K562 (cell line): Measurements from ENCODE around the gene FBXO21. TPM values are rescaled to one million over a fixed set of nuclear protein-coding genes. Genes with fewer than 3 reads are reported as not detected.

Experiments used
- BACH1 ChIP-seq: fragments of 200-800 bp; sonication (Bioruptor generic); IDR thresholded peaks from 2 replicates; pipeline ENCODE4 v1.6.1; 2016; ENCODE audit warnings: missing genetic modification characterization, missing compliant biosample characterization
- BRD4 ChIP-seq: fragments of 200-600 bp; sonication (generic); IDR thresholded peaks from 2 replicates; pipeline ENCODE4 v1.6.1; 2017; ENCODE audit warnings: inconsistent platforms
- CCNT2 ChIP-seq: IDR thresholded peaks from 2 replicates; pipeline ENCODE4 v1.6.1; 2011; ENCODE audit warnings: borderline replicate concordance, low read depth, mild to moderate bottlenecking, moderate library complexity, mixed read lengths, low read length; ENCODE audit not compliant: insufficient read length; ENCODE audit errors: extremely low read depth
- CHD4 ChIP-seq: fragments of 200-600 bp; sonication (generic); IDR thresholded peaks from 3 replicates; pipeline ENCODE4 v1.6.1; 2012; ENCODE audit warnings: low read depth, mild to moderate bottlenecking, mixed read lengths, low read length, inconsistent platforms; ENCODE audit not compliant: insufficient read depth, insufficient replicate concordance, poor library complexity, severe bottlenecking
- DDX20 ChIP-seq: fragments of 450-650 bp; IDR thresholded peaks from 2 replicates; pipeline ENCODE4 v1.6.1; 2016; ENCODE audit warnings: missing genetic modification characterization, low read depth, mild to moderate bottlenecking, missing compliant biosample characterization, moderate library complexity
- ELF2 ChIP-seq: fragments of 250-450 bp; sonication (Bioruptor Pico); IDR thresholded peaks from 2 replicates; pipeline ENCODE4 v1.5.0; 2021; ENCODE audit warnings: mild to moderate bottlenecking
- KLF6 ChIP-seq: fragments of 250-450 bp; sonication (Bioruptor Pico); IDR thresholded peaks from 2 replicates; pipeline ENCODE4 v1.4.0; 2020; ENCODE audit warnings: mild to moderate bottlenecking, moderate library complexity, borderline replicate concordance
- NFE2 ChIP-seq: IDR thresholded peaks from 2 replicates; pipeline ENCODE4 v1.6.1; 2014; ENCODE audit warnings: antibody characterized with exemption, low read depth
- NFYB ChIP-seq: IDR thresholded peaks from 2 replicates; pipeline ENCODE4 v1.6.1; 2011; ENCODE audit warnings: mild to moderate bottlenecking, moderate library complexity; ENCODE audit not compliant: insufficient read length; ENCODE audit errors: extremely low read depth
- PHF21A ChIP-seq: fragments of 450-650 bp; IDR thresholded peaks from 2 replicates; pipeline ENCODE4 v1.6.1; 2017; ENCODE audit warnings: low read depth, borderline replicate concordance
- POLR2B ChIP-seq: fragments of 450-650 bp; IDR thresholded peaks from 2 replicates; pipeline ENCODE4 v1.6.1; 2018; ENCODE audit warnings: low read depth; ENCODE audit not compliant: partially characterized antibody
- RBBP5 ChIP-seq: fragments of 200-600 bp; sonication (generic); IDR thresholded peaks from 2 replicates; pipeline ENCODE4 v1.6.1; 2012; ENCODE audit warnings: borderline replicate concordance, mild to moderate bottlenecking, low read length, control low read depth, inconsistent platforms; ENCODE audit not compliant: insufficient read depth, poor library complexity, severe bottlenecking
- SOX6 ChIP-seq: fragments of 450-650 bp; IDR thresholded peaks from 2 replicates; pipeline ENCODE4 v1.6.1; 2014; ENCODE audit warnings: mild to moderate bottlenecking
- TAF7 ChIP-seq: fragments of 450-650 bp; IDR thresholded peaks from 2 replicates; pipeline ENCODE4 v1.6.1; 2016; ENCODE audit warnings: missing genetic modification characterization, missing compliant biosample characterization
- YY1 ChIP-seq, 3 experiments: IDR thresholded peaks; 2 replicates each; pipeline ENCODE4 v1.6.1; 2011; ENCODE audit warnings: low read length in 2 of 3, mild to moderate bottlenecking in 2 of 3, moderate library complexity in 2 of 3, borderline replicate concordance in 1 of 3, control low read depth in 1 of 3, low read depth in 1 of 3; ENCODE audit not compliant: insufficient read depth in 3 of 3, insufficient replicate concordance in 2 of 3, control insufficient read depth in 1 of 3, insufficient read length in 1 of 3; ENCODE audit errors: extremely low read depth in 1 of 3
- ZNF175 ChIP-seq: fragments of 200-800 bp; sonication (Bioruptor generic); IDR thresholded peaks from 2 replicates; pipeline ENCODE4 v1.6.1; 2016; ENCODE audit warnings: low read depth, mild to moderate bottlenecking, missing genetic modification characterization, missing compliant biosample characterization
- ZNF217 ChIP-seq: sonication (generic); formaldehyde crosslinking; IDR thresholded peaks from 2 replicates; pipeline ENCODE4 v1.8.0; 2022; ENCODE audit warnings: mild to moderate bottlenecking, missing genetic modification reagents
- ZNF584 ChIP-seq: fragments of 200-800 bp; sonication (Bioruptor generic); IDR thresholded peaks from 2 replicates; pipeline ENCODE4 v1.6.1; 2016; ENCODE audit warnings: low read depth, mild to moderate bottlenecking, missing genetic modification characterization, missing compliant biosample characterization
- ZNF717 ChIP-seq: fragments of 250-450 bp; sonication (Bioruptor Pico); IDR thresholded peaks from 2 replicates; pipeline ENCODE4 v1.5.0; 2021
- polyA plus RNA-seq, 8 experiments: library from polyadenylated mRNA; depleted of rRNA in 4 of 8; stranded (reverse) in 5 of 8; unstranded in 3 of 8; fragments of >200 nt; fragmentation: Nextera tagmentation in 2 of 8; fragmentation: Illumina TruSeq in 1 of 8; extraction: Ambion mirVana in 2 of 8; extraction: Trizol in 1 of 8; gene quantifications; 2 replicates each; pipeline versions ENCODE4 v1.2.1 to v1.2.3, GENCODE V29; 2011 to 2014; ENCODE audit warnings: inconsistent platforms in 1 of 8, missing spikeins in 1 of 8
- total RNA-seq, 7 experiments: library from RNA; depleted of rRNA in 6 of 7; stranded (reverse); fragments of >200 nt in 6 of 7; fragmentation: Illumina TruSeq in 2 of 7; extraction: Trizol in 2 of 7; gene quantifications; 2 replicates each; pipeline versions ENCODE4 v1.2.1 to v1.2.3, GENCODE V29; 2011 to 2021; ENCODE audit warnings: low replicate concordance in 1 of 7
- TF ChIP-seq, protein P1 (sequence below): fragments of 450-650 bp; formaldehyde crosslinking; IDR thresholded peaks from 2 replicates; pipeline ENCODE4 v1.4.0; 2020; ENCODE audit warnings: mild to moderate bottlenecking
- TF ChIP-seq, protein P2 (sequence below): sonication (generic); formaldehyde crosslinking; IDR thresholded peaks from 2 replicates; pipeline ENCODE4 v1.8.0; 2023; ENCODE audit warnings: mild to moderate bottlenecking, missing genetic modification reagents
- TF ChIP-seq, protein P3 (sequence below): sonication (generic); formaldehyde crosslinking; IDR thresholded peaks from 2 replicates; pipeline ENCODE4 v1.8.1; 2022; ENCODE audit warnings: missing genetic modification reagents

FBXO21 gene
- total and polyA plus RNA-seq, 9 of the 15 experiments (the other 6 are each of a cell fraction or from before 2014, with no cell fraction given), result 3.0 to 50.9 (median 9.1) TPM

DNA sequence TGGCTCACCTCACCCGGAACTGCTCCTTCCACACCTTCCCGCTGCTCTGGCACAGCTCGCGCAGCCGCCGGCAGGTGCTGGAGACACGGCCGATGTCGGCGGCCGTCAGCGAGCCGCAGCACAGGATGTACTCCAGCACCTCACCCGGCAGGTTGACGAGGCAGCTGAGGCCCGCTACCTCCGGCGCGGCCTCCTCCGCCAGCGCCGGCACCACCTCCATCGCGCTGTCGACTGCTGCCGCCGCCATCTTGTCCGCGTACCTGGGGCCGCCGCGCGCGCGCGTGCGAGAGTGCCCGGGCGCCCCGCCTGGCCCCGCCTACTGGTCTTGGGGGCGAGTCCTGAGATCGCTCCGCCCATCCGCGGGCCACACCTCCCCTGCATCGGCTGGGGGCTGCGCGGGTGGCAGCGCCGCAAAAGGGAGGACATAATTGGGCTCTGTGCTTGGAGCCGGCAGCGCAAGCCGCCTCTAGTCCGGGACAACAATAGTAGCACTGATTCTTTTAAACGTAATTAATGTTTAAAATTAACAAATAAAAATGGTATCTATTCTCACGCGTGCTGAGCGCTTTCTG is at the start of gene FBXO21 (continued):
- TF ChIP-seq BACH1 (tag), result no peak
- no peak for TF ChIP-seq KLF6 (CRISPR knock-in tag)
- no peak for TF ChIP-seq PHF21A
- peak; percentile 90 to 98 (median 96) for TF ChIP-seq YY1 (IDR thresholded peaks at IDR 0.05; ENCODE audit: borderline replicate concordance in 1 of 3, control insufficient read depth in 1 of 3, extremely low read depth in 1 of 3, insufficient read depth in 3 of 3, insufficient read length in 1 of 3, insufficient replicate concordance in 2 of 3, low read depth in 1 of 3, low read length in 2 of 3)
- peak; percentile 73 for TF ChIP-seq POLR2B
- TF ChIP-seq TAF7 (tag), result peak; percentile 78
- TF ChIP-seq SOX6, result no peak
- no peak for TF ChIP-seq ZNF717 (CRISPR knock-in tag)
- TF ChIP-seq, protein P1, sequence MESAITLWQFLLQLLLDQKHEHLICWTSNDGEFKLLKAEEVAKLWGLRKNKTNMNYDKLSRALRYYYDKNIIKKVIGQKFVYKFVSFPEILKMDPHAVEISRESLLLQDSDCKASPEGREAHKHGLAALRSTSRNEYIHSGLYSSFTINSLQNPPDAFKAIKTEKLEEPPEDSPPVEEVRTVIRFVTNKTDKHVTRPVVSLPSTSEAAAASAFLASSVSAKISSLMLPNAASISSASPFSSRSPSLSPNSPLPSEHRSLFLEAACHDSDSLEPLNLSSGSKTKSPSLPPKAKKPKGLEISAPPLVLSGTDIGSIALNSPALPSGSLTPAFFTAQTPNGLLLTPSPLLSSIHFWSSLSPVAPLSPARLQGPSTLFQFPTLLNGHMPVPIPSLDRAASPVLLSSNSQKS (CRISPR knock-in tag), result no peak
- no peak for TF ChIP-seq NFYB
- TF ChIP-seq DDX20 (tag), result no peak
- no peak for TF ChIP-seq ZNF175 (CRISPR knock-in tag)
- TF ChIP-seq NFE2, result no peak
- TF ChIP-seq, protein P2, sequence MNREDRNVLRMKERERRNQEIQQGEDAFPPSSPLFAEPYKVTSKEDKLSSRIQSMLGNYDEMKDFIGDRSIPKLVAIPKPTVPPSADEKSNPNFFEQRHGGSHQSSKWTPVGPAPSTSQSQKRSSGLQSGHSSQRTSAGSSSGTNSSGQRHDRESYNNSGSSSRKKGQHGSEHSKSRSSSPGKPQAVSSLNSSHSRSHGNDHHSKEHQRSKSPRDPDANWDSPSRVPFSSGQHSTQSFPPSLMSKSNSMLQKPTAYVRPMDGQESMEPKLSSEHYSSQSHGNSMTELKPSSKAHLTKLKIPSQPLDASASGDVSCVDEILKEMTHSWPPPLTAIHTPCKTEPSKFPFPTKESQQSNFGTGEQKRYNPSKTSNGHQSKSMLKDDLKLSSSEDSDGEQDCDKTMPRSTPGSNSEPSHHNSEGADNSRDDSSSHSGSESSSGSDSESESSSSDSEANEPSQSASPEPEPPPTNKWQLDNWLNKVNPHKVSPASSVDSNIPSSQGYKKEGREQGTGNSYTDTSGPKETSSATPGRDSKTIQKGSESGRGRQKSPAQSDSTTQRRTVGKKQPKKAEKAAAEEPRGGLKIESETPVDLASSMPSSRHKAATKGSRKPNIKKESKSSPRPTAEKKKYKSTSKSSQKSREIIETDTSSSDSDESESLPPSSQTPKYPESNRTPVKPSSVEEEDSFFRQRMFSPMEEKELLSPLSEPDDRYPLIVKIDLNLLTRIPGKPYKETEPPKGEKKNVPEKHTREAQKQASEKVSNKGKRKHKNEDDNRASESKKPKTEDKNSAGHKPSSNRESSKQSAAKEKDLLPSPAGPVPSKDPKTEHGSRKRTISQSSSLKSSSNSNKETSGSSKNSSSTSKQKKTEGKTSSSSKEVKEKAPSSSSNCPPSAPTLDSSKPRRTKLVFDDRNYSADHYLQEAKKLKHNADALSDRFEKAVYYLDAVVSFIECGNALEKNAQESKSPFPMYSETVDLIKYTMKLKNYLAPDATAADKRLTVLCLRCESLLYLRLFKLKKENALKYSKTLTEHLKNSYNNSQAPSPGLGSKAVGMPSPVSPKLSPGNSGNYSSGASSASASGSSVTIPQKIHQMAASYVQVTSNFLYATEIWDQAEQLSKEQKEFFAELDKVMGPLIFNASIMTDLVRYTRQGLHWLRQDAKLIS (CRISPR knock-in tag), result no peak
- peak; percentile 58 for TF ChIP-seq CCNT2
- TF ChIP-seq ZNF217 (CRISPR knock-in tag), result no peak
- TF ChIP-seq, protein P3, sequence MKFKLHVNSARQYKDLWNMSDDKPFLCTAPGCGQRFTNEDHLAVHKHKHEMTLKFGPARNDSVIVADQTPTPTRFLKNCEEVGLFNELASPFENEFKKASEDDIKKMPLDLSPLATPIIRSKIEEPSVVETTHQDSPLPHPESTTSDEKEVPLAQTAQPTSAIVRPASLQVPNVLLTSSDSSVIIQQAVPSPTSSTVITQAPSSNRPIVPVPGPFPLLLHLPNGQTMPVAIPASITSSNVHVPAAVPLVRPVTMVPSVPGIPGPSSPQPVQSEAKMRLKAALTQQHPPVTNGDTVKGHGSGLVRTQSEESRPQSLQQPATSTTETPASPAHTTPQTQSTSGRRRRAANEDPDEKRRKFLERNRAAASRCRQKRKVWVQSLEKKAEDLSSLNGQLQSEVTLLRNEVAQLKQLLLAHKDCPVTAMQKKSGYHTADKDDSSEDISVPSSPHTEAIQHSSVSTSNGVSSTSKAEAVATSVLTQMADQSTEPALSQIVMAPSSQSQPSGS (CRISPR knock-in tag), result no peak
- TF ChIP-seq ELF2 (CRISPR knock-in tag), result no peak
- no peak for TF ChIP-seq BRD4
- peak; percentile 98 for TF ChIP-seq RBBP5
- TF ChIP-seq CHD4, result no peak
- no peak for TF ChIP-seq ZNF584 (CRISPR knock-in tag)
